SK-N-DZ (cell line): ENCODE measurements around the gene CHD9.
"Not testable (repeated sequence)": the region's sequence is repeated elsewhere in the genome, so short reads cannot be mapped to it uniquely, and the experiment has no call there.

Source experiments
- DNase-seq: peaks from one replicate; pipeline ENCODE4 v3.0.0-alpha.2; 2015; ENCODE audit warnings: low spot score

CHD9 gene

DNA sequence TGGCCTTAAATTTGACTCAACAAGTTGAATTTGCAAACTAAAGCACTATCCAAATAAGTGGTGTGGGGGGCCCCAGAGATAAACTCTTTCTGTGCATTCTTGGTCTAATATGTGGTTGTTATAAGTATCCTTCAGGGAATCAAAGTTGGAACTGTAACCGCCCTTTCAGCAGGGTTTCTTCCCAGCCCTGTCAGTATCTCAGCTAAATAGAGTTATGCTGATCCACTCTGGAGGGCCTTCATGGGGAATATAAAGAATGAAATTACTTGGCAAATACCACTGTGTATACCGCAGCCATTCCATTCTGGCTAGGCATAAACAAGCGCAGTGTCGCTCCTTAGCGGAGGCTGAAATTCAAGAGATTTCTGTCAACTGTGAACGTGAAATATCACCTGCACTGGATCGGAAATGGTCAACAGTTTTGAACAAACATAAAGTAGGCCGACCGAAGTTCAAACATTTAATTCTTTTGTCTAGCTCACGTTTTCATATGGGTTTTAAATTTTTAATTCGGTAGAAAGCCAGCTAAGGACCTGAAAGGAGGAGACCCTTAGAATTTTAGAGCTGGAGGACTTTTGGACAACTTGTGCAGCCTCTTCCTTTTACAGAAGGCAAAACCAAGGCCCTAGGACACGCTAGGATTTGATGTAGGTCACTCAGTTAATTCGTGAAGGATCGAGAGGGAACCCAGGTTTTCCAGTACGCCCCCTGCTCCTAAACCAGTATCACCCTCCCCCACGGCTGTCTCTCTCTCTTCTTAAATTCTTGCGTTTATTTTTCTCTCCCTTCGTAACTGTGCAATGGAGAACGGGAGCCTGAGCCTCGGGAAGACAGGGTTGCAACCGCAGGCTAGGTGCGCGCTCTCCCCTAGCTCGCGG lies 74.7 kb downstream of the CHD9 start:
- DNase-seq, result no peak

DNA sequence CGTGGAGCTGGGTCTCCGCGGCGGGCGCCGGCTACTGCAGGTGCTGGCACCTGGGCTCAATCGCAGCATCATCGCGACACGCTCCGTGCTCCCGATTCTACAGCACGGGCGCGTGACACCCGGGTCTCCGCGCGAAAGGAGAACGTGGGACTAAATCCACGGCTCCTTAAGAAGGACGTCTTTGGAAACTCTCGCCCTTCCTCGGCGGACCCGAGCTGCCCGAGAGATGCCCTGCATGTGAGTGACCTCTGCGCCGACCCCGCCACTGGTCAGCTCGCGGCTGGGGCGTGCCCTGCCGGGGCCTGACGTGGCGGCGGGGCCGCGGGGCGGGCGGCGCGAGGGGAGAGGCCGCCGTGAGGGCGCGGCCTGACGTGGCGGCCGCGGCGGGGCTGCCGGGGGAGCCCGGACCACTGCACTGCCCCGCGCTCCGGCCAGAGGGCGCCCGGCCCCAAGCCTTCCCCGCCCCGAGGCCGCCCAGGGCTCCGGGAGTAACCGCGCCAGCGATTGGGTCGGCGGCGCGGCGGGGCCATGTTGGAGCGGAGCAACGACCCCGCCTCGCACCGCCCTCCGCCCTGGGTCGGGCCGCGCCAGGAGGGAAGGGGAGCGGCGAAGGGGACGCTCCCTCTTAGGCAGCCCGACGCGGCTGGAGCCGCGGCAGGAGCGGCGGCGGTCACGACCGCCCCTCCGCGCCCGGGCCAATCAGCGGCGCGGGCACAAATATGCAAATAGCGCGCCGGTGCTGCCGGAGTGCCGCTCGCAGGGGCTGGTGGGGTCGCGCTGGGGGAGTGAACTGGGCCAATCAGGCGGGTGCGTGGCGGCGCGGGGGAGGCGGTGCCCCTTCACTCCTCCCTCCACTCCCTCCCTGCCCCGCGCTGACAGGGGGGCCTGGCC lies 75.6 kb downstream of the CHD9 start:
- peak; percentile 94 for DNase-seq

DNA sequence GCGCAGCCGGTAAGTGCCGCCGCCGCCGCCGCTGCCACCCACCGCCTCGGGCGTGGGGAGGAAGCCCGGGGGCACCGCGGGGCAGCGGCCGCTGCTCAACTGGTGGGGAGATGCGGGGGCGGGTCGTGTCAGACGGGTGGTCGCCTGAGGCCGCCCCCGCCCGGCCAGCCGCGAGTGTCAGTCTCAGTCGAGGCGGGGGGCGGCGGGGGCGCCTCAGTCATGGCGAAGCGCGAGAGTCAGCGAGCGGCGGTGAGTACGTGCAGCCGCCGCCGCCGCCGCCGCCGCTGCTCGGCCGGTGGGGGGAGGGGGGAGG lies 76.2 kb downstream of the CHD9 start:
- DNase-seq, result no peak

DNA sequence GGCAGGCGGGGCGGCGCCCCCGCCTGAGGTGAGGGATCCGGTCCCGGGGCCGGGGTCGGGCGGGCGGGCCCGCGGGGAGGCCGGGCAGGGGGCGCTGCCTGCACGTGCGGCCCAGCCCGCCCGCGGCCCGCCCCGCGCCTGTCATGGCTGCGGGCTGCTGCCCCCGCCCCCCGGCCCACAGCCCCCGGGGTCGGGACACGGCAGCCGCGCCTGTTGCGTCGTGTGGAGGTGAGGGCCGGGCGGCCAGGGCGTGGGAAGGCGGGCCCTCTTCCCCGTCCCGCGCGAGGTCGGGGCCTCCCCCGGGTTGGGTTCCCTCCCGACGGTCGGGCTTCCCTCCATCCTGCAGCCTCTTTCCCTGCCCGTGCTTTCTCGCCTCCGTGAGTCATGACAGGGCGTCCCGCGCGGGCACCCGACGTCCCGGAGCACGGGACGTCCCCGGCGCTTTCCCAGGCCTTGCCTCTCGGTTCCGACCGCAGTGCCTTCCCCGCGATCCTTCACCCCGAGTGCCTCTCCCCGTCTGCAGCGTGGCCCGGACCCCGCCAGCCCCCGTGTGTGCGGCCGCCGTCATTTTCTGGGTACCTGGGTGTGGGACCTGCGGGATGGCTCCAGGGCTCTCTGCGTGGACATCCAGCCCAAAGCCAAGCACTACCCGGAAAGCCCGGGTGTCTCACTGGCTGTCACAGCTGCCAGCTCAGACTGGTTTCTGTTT lies 76.7 kb downstream of the CHD9 start:
- peak; percentile 34 for DNase-seq

DNA sequence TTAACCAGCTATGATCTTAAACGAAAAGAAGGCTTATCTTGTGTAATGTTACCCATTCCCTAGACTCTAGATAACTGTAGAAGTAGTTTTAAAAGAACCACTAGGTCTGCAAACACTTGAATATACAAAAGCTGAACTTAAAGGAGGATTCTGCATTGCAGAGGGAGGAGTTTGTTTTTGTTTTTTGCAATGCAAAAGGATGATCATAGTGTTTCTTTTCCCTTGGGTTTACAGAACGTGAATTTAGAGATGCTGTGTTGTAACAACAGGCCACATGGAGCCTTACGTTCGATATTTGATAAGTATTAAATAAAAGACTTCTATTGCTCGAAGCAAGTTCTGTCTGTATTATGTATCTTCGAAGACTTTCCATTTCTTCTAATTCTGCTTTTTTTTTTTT lies 77.6 kb downstream of the CHD9 start:
- no peak for DNase-seq

DNA sequence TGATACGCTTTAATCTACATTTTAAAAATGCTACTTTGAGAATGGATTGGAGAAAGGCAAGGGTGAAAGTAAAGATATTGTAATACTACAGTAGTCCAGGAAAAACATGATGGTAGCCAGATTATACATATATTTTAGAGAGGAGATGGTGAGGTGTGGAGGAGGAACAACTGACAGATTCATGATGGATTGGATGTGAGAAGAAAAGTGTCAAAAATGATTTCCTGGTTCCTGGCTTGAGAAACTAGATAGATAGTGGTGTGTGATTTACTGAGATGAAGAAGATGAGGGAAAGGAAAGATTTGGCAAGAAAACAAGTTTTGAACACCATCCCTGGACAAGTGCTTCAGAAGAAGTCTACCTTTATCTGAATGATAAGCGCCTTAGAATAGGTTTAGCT lies 80.5 kb downstream of the CHD9 start:
- no peak for DNase-seq

DNA sequence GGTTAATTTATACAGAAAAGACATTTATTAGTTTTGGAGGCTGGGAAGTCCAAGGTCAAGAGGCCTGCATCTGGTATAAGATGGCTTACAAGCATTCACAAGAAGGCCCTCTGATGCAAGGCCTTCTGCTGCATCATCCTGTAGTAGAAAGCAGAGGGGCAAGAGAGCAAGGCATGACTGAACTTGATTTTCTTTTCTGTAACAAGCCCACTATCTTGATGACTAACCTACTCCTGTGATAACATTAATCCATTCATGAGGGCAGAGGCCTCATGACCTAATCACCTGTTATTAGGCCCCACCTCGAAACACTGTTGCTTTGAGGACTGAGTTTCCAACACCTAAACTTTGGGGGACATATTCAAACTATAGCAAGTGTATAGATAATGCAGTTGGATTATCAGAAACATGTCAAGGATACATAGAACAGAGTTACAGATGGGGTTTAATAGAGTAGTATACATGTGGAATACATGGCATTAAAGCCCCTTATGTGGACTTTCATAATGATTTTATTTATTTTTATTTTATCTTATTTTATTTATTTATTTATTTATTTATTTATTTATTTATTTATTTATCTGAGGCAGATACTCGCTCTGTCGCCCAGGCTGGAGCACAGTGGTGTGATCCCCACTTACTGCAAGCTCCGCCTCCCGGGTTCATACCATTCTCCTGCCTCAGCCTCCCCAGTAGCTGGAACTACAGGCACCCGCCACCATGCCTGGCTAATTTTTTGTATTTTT lies 88.2 kb downstream of the CHD9 start:
- no peak for DNase-seq

DNA sequence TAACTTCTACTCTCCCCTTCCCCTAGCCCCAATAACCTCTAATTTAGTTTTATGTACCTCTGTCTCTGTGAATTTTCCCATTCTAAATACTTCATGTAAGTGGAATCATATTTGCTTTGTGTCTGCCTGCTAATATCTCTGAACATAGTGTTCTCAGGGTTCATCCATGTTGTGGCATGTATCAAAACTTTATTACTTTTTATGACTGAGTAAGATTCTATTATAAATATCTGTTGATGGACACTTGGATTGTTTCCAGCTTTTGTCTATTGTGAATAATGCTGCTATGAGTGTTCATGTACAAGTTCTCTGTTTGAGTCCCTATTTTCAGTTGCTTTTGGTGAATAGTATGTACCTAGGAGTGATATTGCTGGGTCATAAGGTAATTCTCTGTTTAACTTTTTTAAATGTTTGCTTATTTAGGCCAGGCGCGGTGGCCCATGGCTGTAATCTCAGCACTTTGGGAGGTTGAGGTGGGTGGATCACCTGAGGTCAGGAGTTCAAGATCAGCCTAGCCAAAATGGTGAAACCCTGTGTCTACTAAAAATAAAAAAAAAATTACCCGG lies 92.8 kb downstream of the CHD9 start:
- DNase-seq, result no peak

DNA sequence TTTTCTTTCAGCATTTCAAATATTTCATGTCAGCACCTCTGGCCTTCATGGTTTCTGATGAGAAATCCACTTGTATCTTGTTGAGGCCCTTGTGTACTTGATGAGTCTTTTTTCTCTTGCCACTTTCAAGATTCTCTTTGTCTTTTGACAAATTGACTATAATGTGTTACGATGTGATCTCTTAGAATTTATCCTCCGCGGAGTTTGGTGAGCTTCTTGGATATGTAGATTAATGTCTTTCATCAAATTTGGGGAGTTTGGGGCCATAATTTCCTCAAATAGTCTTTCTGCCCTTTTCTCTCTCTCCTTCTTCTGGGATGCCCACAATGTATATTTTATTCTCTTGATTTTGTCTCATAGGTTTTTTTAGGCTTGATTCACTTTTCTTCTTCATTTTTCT lies 96.0 kb downstream of the CHD9 start:
- DNase-seq, result no peak

DNA sequence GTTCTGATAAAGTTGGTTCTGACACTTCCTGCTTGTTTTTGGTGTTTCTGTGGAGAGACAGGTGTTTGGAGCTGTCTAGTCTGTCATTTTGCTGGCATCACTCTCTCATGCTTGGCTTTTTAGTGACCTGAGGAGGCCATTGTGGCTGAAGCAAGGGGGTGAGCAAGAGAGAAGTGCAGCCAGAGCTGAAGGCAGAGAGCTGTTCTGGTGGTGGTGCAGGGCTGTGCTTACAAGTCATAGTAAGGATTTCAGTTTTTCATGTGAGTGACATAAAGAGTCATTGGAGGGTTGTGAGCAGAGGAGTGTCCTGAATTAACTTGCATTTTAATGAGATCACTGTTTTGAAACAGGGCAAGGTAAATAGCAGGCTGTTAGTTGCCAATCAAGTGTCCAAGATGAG lies 97.5 kb downstream of the CHD9 start:
- no peak for DNase-seq

DNA sequence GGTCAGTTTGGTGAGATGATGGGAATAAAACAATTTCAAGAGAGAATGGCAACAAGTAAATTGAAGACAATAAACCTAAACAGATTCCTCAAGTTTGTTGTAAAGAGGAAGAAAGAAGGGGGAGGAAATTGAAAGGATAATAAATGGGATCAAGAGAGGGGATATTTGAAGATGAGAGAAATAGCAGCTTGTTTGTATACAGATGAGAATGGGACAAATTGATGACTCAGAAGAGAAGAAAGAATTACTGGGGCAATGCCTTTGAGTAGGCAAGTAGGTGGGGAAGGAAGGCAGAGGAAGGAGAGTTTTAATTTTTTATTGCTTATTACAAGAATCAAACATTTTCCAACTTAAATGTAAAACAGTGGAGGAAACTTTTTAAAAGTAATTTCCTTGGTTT lies 98.3 kb downstream of the CHD9 start:
- no peak for DNase-seq

DNA sequence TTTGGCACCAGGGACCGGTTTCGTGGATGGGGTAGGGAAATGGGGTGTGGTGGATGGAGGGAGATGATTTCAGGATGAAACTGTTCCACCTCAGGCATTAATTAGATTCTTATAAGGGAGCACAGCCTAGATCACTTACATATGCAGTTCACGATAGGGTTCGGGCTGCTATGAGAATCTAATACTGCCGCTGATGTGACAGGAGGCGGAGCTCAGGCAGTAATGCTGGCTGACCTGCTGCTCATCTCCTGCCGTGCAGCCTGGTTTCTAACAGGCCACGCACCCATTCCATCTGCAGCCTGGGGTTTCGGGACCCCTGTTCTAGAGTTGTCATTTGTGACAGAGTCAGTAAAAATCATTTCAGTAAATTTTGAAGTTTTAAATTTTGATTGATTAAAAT lies 99.7 kb downstream of the CHD9 start:
- DNase-seq, result peak; percentile 35

DNA sequence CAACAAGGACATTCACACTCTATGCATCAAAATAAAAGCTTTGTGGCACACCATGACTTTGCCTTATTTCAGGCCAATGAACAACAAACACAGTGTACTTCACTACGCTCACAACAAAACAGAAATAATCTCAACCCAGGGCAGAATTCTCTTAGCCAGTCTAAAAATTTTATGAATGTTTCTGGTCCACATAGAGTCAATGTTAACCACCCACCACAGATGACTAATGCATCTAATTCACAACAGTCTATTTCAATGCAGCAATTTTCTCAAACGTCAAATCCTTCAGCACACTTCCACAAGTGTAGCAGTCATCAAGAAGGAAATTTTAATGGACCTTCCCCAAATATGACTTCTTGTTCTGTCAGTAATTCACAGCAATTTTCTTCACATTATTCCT lies 101.7 kb downstream of the CHD9 start:
- DNase-seq, result no peak

DNA sequence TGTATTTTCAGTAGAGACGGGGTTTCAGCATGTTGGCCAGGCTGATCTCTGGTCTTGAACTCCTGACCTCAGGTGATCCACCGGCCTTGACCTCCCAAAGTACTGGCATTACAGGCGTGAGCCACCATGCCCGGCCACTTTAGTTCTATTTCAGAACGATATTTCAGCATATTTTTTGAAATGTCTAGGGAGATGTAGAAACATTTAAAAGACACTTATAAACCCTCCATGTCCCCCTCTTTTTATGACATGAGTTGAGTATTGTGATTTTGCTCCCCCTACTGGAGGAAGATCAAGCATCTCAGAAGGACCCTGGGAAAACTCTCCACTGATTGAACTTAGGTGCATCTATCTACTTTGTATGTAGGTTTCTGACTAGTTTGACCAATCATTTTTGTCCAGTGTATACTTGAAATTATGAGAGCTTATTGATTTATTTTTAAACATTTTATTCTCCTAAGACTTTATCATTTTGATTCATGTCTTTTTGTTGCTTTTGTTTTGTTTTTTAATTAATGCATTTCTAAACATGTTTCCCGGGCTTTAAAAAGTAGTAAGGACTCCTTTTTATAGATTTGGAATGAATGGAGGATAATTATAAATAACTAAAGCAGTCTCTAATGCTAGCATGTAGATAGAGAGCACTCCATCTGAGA lies 105.1 kb downstream of the CHD9 start:
- peak; percentile 50 for DNase-seq

DNA sequence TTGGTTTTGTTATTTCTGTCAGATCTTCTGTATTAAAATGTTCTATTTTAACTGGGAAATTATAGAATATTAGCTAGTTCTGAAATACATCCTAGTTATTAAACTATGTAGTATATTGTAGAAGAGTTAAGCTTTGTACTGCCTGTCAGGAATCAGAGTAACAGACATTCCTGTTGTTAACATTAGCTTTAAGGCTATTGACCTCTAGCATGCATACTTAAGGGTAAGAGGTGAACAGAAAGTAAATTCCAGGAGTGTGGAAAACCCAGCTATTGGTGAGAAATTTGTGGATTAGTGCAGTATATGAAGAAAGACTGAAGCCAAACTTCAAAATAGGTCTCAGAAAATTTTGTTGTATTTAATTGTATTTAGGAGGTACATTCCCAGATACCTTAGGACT lies 111.3 kb downstream of the CHD9 start:
- DNase-seq, result no peak

DNA sequence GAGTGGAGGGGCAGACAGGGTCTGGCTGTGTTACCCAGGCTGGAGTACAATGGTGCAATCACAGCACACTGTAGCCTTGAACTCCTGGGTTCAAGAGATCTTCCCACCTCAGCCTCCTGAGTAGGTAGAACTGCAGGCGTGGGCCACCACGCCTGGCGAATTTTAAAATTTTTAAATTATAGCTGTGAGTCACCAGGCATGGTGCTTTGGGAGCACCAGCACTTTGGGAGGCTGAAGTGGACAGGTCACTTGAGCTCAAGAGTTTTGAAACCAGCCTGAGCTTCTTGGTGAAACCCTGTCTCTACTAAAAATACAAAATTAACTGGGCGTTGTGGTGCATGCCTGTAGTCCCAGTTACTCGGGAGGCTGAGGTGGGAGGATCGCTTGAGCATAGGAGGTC lies 114.0 kb downstream of the CHD9 start:
- no peak for DNase-seq

DNA sequence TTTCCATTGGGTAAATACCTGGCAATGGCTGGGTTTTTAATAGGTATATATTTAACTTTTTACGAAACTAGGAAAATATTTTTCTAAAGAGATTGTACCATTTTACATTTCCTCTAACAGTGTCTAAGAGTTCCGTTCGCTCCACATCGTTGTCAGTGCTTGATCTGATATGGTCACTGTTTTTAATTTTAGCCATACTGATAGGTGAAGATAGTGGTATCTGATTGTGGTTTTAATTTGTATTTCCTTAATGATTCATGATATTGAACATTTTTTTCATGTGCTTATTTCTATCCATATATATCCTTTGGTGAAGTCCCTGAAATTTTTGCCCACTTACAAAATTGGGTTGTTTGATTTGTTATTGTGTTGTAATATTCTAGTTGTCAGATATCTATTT lies 117.7 kb downstream of the CHD9 start:
- no peak for DNase-seq

DNA sequence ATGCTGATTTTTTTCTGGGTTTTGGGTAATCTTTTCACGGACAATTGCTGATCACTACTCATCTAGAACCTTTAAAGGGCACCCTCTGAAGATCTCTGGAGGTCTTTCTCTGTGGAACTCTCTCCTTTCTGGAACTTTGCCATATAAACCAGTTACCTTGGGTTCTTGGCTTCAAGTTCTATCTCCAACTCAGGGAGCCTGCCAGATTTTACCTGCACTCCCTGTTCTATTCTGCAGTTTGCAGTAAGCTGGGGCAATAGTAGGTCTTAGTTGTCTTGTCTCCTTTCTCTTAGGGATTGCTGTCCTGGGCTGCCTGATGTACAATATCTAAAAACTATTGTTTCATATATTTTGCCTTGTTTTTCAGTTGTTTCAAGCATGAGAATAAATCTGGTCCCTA lies 120.3 kb downstream of the CHD9 start:
- DNase-seq, result no peak

DNA sequence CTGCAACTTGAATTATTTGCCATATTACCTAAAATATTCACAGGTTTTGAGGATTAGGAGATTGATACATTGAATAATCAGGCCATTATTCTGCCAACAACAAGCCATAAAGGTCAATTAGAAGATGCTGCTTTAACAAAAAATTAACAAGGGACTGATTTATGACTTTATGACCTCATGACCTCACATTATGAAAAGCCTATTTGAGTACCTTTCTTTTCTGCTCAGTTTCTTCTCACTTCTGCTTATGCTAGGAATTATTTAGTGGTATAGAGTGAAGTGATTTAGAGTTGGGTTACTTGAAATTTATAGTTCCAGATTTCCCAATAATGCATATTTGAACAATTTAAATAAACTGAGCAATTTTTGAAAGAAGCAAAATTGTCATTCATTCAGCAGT lies 121.6 kb downstream of the CHD9 start:
- no peak for DNase-seq

DNA sequence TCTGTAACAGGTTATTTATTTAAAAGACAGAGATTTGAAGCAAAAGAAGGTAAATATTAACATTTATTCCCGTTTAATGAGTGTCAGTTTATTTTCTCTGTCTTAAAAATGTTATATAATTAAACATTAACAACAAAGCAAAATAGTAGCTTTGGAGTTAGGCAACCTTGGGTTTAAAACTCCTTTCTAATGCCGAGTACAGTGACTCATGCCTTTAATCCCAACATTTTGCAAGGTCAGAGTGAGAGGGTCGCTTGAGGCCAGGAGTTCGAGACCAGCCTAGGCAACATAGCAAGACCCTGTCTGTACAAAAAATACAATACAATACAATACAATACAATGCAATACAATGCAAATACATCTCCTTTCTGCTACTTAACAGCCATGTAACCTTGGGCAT lies 128.7 kb downstream of the CHD9 start:
- DNase-seq, result no peak

DNA sequence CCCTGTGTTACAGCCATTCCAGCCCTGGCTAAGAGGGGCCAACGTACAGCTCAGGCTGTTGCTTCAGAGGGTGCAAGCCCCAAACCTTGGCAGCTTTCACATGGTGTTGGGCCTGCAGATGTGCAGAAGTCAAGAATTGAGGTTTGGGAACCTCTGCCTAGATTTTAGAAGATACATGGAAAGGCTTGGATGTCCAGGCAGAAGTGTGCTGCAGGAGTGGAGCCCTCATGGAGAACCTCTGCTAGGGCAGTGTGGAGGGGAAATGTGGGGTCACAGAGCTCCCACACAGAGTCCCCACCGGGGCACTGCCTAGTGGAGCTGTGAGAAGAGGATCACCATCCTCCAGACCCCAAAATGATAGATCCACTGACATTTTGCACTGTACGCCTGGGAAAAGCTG lies 130.9 kb downstream of the CHD9 start:
- not testable (repeated sequence) for DNase-seq
